ENCODE measurements around the gene SLC18A3.

The SLC18A3 gene

DNA sequence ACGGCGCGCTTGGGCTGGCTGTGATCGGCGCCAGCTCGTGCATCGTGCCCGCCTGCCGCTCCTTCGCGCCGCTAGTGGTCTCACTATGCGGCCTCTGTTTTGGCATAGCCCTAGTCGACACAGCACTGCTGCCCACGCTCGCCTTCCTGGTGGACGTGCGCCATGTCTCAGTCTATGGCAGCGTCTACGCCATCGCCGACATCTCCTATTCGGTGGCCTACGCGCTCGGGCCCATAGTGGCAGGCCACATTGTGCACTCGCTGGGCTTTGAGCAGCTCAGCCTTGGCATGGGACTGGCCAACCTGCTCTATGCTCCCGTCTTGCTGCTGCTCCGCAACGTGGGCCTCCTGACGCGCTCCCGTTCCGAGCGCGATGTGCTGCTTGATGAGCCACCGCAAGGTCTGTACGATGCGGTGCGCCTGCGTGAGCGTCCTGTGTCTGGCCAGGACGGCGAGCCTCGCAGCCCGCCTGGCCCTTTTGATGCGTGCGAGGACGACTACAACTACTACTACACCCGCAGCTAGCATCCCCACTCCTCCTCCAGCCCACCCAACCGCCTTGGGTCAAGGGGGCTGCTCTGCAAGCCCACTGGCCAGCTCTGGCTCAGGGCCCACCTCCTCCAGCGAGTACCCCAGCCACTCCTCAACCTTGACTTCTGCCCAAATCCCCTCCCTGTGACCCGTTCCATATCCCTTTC is 1.9 kb downstream of the SLC18A3 start:
- DNase-seq (ENCODE audit: insufficient read length, low spot score) (no peak), FAIRE-seq (no peak)
- TF ChIP-seq POLR2A (IDR thresholded peaks at IDR 0.05; ENCODE audit: low read depth, low read length), result no peak

DNA sequence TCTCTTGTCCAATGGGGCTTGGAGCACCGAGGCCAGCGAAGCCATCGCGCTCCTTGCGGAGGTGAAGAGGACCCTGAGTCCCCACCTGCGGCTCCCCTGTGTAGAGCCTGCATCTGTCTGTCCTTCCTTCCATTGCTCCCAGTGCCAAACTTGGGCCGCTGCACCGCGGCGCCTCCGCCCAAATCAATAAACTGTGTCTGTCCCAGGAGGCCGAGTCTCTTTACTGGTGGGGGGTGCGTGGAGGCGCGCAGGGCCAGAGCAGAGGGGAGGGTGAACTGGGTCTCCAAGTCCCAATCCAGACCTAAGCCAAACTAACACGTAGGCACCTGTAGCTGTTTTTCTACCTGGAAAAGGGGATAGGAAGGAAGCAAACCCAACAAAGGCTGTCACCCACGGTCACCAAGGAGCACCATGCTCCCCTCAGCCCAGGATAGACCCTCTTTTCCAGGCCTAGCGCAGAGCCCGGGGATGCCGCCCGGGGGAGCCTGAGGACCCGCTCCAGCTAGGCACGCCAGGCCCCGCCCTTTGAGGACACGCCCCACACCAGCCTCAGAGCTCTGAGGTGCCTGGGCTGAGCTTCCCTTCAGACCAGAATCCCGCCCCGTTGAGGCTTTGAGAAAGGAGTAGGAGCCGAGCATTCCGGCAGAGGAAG is 2.5 kb downstream of the SLC18A3 start:
- DNase-seq (ENCODE audit: insufficient read length, low spot score) (no peak), FAIRE-seq (no peak)
- no peak for TF ChIP-seq POLR2A (IDR thresholded peaks at IDR 0.05; ENCODE audit: low read depth, low read length)

DNA sequence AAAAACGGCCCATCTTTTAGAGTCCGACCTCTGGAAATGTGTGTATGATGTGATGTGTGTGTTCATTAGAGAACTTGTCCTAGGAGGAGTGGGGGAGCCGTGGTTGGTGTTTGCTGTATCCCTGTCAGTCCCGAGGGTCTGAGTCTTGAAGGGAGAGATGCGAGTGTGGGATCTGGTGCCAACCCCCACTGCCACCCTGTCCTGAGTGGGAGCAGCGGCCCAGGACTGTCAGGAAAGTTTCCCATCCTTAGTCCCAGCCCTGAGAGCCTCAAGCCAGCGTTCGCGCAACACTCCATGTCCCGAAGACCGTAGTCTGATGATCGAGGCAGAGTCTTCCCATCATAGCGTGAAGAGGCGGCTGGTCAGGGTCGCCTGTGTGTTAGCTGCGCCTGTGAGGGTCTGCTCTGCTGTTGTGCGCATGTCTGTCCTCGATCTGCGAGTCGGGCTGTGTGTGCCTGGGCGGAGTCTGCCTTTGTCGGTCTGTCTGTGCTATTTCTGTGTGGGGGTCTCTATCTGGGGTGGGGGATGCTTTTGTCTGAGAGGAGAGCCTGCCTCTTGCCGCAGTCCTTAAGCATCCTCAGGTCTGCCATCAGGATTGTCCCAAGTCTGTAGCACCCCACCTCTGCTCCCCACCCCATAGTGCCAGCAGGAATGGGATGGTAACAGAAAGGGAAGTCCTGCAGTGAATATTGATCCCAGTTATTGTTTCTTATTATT is 3.2 kb downstream of the SLC18A3 start:
- DNase-seq (ENCODE audit: insufficient read length, low spot score), result no peak
- no peak for FAIRE-seq
- no peak for TF ChIP-seq POLR2A (IDR thresholded peaks at IDR 0.05; ENCODE audit: low read depth, low read length)

DNA sequence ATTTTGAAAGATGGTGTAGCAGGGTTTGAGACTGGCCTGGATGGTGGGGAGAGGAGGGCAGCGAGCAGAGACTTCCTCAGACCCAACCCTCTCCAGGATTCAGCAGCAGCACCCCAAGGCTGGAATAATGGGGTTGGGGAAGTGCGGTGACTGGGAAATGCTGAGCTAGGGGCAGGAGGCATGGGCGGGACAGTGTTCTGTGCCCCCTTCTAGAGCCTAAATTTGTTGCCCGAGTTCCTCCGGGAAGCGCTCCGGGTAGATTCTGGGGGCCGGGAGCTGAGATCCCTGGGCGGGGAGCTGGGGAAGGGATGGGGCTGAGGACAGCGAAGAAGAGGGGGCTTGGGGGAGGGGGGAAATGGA is 3.8 kb downstream of the SLC18A3 start, which contains the start of gene CHAT:
CHAT (plus strand) TSS at position 156 of the 360 bp plus-strand sequence; CDS start at position 309, 153 bp downstream.
- FAIRE-seq (no peak), DNase-seq (ENCODE audit: insufficient read length, low spot score) (no peak)
- TF ChIP-seq POLR2A (IDR thresholded peaks at IDR 0.05; ENCODE audit: low read depth, low read length), result no peak

DNA sequence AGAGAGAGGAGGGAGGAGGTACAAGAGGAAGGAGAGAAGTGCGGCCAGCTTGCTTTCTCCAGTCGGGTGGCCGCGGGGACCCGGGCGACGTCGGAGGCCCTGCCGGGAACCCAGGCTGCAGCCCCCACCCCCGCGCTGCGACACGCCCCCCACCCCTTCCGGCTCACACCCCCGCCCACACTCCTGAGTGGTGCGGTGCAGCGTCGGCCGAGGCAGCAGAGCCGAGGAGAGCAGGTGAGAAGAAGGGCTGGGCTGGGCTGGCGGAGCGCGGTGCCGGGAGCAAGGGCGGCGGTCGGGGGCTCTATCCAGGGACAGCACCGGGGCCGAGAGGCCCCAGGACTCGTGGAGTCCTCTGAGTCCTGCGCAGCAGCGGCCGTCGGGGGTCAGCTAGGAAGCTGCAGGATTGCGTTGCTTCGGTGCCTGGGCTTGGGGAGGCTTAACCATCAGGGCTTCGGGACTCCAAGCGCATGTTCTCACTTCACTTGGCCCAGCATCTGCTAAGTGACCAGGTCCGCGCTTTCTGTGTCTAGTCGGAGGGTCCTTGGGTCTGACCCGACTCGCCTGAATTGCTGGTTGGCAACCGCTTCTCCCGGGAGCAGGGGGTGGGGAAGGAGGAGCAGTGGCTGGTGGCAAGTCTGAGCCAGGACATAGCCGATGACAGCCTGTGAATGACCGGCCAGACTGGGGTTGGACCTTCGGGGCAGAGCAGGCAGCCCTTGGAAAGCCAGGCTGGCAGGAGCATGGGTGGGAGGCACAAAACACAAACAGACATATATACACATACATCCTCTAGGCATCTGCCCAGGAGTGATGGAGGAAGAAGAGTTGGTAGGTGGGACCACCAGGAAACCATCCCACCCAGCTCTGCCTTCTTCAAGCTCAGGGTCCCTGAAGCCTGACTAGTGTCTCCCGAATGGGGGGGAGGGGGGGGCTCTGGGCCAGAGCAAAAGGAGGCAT is 4.4 kb downstream of the SLC18A3 start:
- FAIRE-seq (no peak), DNase-seq (ENCODE audit: insufficient read length, low spot score) (no peak)
- TF ChIP-seq POLR2A (IDR thresholded peaks at IDR 0.05; ENCODE audit: low read depth, low read length), result no peak

DNA sequence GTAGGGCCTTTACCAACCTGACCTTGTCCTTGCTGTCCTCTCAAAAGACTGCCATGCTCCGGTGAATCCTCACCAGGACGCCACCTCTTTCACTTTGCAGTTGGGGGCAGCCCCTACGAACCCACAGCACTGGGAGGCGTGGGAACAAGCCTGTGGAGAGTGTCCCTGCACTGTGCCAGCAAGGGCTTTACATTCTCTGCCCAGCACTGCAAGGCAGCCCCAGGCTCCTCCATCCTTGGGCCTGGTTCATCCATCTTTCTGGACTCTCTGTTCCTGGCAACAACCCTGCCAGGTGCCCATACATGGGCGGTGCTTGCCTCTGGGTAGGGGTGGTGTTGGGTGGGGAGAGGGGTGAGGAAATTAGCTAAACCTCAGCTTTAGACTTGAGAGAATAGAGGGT is 5.1 kb downstream of the SLC18A3 start:
- TF ChIP-seq POLR2A (IDR thresholded peaks at IDR 0.05; ENCODE audit: low read depth, low read length), result no peak
- no peak for DNase-seq (ENCODE audit: insufficient read length, low spot score)
- no peak for FAIRE-seq

DNA sequence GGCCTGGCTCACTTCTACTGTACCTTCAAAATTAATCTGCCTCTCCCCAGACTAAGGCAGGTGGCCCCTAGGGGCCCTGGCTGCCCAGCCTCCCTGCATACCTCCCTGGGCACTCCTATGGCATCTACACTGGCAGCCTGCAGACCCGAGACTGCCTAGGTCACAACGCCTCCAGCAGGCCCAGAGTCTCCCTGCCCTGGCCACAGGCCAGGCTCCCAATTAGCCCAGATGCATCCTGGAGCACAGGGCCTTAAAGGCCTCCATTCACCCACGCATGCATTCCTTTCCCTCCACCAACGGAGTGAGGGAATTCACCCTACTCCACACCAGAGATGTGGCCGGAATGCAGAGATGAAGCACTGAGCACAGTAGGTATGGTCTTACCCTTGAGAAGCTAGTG is 5.6 kb downstream of the SLC18A3 start:
- DNase-seq (ENCODE audit: insufficient read length, low spot score) (no peak), FAIRE-seq (no peak)
- TF ChIP-seq POLR2A (IDR thresholded peaks at IDR 0.05; ENCODE audit: low read depth, low read length), result no peak

DNA sequence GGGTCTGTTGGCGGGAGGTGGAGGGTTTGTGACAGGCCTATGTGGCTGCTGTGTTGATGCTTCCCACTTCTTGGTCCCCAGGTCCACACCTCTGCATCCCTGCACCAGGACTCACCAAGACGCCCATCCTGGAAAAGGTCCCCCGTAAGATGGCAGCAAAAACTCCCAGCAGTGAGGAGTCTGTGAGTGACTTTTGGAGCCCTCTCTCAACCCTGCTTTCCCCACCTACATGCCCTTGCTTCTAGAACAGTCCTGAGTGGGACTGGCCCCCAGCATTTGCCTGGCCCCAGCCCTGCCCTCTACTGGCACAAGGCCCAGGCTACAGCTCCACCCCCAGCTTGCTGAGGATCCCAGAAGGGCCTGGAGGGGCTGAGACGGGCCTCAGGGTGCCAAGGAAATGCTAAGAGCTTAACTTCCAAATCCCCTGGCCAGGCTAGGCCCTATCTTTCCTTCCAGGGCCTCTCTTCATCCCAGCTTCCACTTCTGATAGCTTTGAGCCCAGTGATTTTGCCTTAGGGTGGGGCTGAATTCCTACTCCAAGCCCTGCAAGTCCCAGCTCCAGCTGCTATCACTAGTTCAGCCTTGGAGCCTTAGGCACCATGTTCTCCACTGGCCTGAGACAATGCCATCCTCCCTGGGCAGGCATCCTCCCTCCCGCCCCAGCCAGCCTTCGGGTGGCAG is 6.5 kb downstream of the SLC18A3 start:
- FAIRE-seq (no peak), DNase-seq (ENCODE audit: insufficient read length, low spot score) (no peak)
- TF ChIP-seq POLR2A (IDR thresholded peaks at IDR 0.05; ENCODE audit: low read depth, low read length), result no peak

DNA sequence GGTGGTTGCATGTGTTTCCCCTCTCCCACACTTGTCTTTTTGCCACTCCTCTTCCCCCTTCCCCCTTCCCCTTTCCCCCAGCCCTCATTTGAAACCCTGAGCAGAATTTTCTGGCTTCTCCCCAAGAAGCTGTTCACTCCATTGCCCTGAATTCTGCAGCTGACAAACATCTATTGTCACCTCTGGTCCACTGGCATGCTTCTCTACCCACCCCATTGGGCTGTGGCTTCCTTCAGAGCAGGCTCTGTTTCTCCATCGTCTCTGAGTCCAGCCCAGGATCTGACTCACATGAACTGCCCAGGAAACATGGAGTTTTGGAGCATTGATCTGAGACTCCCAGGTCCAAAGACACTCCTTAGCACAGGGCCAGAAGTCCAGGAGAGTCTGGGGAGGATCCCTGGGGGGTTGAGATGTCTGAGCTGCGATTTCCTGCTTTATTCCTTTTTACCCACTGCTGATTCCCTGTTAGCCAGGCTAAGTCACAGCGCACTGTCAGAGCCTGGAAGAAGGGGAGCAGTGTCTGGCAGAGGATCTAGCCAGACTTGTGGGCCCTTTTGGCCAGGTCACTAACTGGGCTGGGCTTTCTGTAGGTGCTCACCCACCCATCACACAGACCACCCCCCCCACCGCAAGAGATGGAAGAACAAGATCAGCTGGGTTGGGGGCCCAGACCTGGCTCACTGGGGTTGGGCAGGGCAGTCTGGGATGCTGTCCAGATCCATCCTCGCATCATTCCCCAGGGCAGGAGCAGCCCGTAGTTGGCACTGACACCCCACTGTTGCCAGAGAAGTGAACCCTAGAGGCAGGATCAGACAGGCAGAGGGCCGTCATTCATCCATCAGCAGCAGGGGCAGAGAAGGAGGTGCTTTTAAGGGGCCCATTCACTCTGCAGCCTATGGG is 7.3 kb downstream of the SLC18A3 start:
- DNase-seq (ENCODE audit: insufficient read length, low spot score), result no peak
- no peak for FAIRE-seq
- no peak for TF ChIP-seq POLR2A (IDR thresholded peaks at IDR 0.05; ENCODE audit: low read depth, low read length)

DNA sequence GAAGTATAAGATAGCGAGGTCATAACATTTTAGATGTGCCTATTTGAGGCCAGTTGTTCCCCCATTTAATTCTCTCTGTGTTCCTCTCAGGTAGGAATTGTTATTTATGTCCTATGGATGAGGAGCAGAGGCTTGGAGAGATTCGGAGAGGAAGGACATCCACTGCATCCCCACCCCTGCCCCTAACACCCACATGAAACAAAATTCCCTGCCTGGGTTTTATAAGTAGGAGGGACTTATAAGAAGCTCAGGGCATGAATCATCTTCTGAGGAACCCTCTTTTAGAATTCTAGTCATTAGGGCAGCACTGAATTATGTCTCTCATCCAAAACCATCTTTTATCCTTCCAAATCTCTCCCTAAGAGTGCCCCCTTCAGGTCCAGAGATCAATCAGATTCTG is 8.7 kb downstream of the SLC18A3 start:
- FAIRE-seq (no peak), DNase-seq (ENCODE audit: insufficient read length, low spot score) (no peak)
- TF ChIP-seq POLR2A (IDR thresholded peaks at IDR 0.05; ENCODE audit: low read depth, low read length), result no peak

DNA sequence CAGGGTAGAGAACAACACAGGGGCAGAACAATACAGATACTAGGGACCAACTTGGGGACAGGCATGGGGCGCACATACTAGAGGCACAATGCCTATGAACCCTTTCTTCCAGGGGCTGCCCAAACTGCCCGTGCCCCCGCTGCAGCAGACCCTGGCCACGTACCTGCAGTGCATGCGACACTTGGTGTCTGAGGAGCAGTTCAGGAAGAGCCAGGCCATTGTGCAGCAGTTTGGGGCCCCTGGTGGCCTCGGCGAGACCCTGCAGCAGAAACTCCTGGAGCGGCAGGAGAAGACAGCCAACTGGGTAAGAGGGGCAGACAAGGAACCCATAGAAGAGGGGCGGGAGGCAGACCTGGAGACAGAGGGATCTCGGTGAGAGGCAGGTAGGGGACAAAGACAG is 9.5 kb downstream of the SLC18A3 start:
- no peak for DNase-seq (ENCODE audit: insufficient read length, low spot score)
- TF ChIP-seq POLR2A (IDR thresholded peaks at IDR 0.05; ENCODE audit: low read depth, low read length), result no peak
- FAIRE-seq, result no peak

DNA sequence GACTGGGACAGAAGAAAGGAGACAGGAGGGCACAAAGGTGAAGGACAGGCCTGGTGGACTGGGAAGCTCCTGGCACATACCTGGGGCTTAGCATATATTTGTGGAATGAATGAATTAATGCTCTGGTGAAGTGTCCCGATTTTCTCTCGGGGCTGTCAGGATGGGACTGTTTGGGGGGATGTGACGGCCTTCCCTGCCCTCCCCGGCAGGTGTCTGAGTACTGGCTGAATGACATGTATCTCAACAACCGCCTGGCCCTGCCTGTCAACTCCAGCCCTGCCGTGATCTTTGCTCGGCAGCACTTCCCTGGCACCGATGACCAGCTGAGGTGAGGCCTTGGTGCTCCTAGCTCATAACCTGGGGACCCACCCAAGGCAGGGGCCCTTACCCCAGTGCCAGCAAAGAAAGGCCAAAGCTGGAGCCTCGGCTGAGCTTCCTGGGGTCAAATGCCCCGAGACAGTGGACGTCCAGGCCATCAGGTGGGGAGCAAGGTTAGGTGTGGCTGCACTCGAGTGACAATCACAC is 10.2 kb downstream of the SLC18A3 start:
- DNase-seq (ENCODE audit: insufficient read length, low spot score), result no peak
- TF ChIP-seq POLR2A (IDR thresholded peaks at IDR 0.05; ENCODE audit: low read depth, low read length), result no peak
- no peak for FAIRE-seq

All from H54 (cell line).